Retinal pigment epithelial cell (primary cell): ENCODE data around the gene GPX1.
"Not testable (repeated sequence)": the region's sequence is repeated elsewhere in the genome, so short reads cannot be mapped to it uniquely, and the experiment has no call there.

ENCODE experiments used
- DNase-seq: peaks from one replicate; pipeline ENCODE4 v3.0.0-alpha.2; 2010; ENCODE audit warnings: low read depth
- H3K4me3 ChIP-seq: 2 replicates; pipeline ENCODE4 v1.5.1; 2011; ENCODE audit warnings: mild to moderate bottlenecking, low read length, control low read depth, moderate library complexity
- TF ChIP-seq, protein P1 (sequence below): conservative IDR thresholded peaks from 2 replicates; pipeline ENCODE4 v1.5.1; 2011; ENCODE audit warnings: low read depth, low read length, control low read depth, inconsistent platforms

GPX1 gene

DNA sequence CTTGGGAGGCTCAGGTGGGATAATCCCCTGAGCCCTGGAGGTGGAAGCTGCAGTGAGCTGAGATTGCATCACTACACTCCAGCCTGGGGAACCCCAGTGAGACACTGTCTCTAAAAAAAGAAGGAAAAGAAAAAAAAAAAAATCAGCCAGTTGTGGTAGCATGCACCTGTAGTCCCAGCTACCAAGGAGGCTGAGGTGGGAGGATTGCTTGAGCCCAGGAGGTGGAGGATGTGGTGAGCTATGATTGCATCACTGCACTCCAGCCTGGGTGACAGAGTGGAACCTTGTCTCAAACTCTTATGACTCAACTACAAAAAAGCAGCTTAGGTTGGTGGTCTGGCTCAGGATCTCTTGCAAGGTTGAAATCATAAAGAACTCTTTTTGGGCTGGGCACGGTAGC lies 19.3 kb upstream of the GPX1 start:
- DNase-seq: no peak
- TF ChIP-seq, protein P1, sequence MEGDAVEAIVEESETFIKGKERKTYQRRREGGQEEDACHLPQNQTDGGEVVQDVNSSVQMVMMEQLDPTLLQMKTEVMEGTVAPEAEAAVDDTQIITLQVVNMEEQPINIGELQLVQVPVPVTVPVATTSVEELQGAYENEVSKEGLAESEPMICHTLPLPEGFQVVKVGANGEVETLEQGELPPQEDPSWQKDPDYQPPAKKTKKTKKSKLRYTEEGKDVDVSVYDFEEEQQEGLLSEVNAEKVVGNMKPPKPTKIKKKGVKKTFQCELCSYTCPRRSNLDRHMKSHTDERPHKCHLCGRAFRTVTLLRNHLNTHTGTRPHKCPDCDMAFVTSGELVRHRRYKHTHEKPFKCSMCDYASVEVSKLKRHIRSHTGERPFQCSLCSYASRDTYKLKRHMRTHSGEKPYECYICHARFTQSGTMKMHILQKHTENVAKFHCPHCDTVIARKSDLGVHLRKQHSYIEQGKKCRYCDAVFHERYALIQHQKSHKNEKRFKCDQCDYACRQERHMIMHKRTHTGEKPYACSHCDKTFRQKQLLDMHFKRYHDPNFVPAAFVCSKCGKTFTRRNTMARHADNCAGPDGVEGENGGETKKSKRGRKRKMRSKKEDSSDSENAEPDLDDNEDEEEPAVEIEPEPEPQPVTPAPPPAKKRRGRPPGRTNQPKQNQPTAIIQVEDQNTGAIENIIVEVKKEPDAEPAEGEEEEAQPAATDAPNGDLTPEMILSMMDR: no peak
- H3K4me3 ChIP-seq: no peak overlapping the region

DNA sequence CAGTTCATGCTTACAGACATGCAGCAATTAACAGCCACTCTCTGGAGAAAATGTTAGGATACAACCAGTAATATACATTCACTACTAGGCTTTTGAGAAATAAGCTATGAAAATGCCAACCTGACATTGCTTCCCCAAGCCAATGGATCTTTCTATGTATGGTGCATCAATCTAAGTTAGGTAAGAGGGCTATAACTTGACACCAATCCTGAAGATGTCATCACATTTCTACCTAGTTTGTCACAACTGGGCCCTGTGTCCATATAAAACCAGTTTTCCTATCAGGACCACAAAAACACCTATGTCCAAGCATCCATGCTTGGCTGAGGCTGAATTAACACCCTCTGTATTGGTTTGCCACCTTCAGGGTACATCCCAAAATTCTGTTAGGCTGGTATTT lies 13.8 kb upstream of the GPX1 start:
- TF ChIP-seq, protein P1: no peak
- H3K4me3 ChIP-seq: no peak overlapping the region
- no peak for DNase-seq

DNA sequence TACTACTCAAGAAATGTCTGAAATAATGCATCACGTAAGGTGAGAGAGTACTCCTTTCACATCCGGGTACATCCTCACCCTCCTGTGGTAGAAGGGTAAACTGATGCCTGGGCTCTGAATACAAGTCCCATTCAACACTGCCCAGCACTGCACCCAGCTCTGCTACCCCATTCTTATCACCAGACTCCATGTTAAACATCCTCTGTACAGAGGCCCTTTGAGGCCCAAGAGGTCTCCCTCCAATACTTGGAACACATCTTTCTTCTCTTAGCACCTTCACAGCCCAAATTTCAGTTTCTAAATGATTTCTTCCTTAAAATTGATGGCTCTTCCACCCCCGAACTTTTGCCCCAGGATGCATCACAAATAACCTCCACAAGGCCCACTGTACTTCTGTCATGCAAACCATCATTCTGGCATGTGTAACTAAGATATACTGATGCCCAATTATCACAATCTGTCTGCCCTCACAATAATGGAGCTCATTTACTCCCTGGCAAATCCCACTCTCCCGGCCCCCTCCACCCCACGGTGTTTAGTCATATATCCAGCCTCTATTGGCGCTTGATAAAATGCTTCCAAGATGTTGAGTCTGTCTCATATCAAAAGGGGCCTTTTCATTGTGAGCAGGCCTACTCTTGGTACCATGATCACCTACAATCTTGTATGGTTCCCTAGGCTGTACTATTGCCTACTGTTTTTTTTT lies 12.6 kb upstream of the GPX1 start:
- H3K4me3 ChIP-seq: no peak overlapping the region
- no peak for DNase-seq
- TF ChIP-seq, protein P1: no peak

DNA sequence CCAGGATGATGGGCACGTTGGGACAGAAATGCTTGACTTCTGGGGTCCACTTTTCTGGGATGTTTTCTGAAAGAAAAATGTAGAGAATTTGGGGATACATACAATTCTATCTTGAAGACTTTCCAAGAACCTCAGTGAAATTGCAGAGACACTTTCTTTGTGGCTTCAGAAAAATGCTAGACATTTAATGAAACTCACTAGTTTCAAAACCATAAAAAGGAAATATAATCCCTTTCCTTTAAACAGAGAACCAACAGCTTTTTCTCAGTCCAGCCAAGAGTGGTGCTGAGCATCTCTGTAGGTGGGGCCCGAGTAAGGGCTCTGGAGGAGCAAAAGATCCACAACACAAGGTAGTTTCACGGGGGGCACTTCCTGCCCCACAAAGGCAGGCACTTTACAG lies 4.4 kb upstream of the GPX1 start:
- TF ChIP-seq, protein P1: no peak
- H3K4me3 ChIP-seq: no peak overlapping the region
- no peak for DNase-seq

DNA sequence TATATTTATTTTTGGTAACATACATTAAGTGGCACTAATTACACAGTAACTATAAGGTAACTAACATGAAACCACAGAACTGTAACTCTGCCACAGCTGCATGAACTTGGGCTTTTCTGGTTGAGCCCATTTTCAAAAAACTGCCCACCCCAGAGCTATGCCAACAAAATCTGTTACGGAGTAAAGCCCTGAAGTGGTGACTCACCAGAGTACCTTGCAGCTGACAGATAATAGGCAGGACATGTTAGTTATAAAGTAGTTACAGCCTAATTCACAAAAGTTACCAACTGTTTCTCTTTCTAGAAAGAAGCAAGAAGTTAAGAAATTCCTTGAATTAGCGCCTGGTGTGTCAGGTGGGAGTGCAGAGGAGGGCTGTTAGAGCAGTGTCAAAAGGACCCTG lies 1.5 kb upstream of the GPX1 start:
- TF ChIP-seq, protein P1: no peak

DNA sequence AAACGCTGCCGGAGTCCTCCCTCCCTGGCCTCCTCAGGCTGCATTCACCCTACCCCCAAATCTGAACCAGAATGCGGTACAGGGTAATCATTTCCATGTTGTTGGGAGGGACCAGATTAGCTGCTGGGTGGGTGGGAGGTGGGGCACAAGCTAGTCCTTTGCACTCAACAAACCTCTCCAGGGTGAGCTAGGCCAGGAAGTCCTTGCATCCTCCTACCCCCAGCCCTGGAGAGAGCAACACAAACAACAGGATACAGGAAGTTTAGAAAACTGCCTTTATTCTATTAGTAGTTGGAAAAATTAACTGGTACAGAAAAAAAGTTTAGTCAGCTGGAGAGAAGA lies 702 bp upstream of the GPX1 start:
- TF ChIP-seq, protein P1: no peak
- no peak overlapping the region for H3K4me3 ChIP-seq
- DNase-seq: no peak

More for the DNA sequence above, 1.5 kb upstream of the GPX1 start:
- DNase-seq: no peak
- no peak overlapping the region for H3K4me3 ChIP-seq

DNA sequence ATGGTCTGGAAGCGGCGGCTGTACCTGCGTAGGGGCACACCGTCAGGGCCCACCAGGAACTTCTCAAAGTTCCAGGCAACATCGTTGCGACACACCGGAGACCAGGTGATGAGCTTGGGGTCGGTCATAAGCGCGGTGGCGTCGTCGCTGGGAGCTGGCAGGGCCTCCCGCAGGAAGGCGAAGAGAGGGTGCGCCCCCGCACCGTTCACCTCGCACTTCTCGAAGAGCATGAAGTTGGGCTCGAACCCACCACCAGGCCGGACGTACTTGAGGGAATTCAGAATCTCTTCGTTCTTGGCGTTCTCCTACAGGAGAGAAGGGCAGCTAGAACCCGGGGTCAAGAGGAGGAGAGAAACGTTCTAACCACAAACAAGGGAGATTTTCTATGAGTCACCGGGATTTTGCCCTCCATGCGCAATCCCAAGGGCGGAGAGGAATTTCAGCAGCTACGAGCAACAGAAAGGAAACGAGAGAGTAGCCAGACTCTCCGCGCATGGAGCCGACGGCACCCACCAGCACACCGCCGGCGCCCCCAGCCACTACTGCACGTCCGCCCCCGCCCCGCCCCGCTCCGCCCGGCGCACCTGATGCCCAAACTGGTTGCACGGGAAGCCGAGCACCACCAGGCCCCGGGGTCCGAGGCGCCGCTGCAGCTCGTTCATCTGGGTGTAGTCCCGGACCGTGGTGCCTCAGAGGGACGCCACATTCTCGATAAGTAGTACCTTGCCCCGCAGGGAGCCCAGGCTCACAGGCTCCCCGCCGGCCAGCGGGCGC lies 523 bp downstream of the GPX1 start:
- peak overlapping the region; percentile 64 for H3K4me3 ChIP-seq
- peak; percentile 82 for DNase-seq

DNA sequence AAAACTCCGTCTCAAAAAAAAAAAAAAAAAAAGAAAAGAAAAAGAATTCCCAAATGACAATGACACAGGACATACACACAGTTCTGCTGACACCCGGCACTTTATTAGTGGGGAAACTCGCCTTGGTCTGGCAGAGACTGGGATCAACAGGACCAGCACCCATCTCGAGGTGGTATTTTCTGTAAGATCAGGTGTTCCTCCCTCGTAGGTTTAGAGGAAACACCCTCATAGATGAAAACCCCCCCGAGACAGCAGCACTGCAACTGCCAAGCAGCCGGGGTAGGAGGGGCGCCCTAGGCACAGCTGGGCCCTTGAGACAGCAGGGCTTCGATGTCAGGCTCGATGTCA lies 1.1 kb downstream of the GPX1 start:
- H3K4me3 ChIP-seq: peak overlapping the region; percentile 64
- not testable (repeated sequence) for DNase-seq
